Activated CD4-positive, alpha-beta T cell treated with anti-CD3 and anti-CD28 coated beads, Interleukin-2, amount 50 U/mL, for 24 hours (primary cell): ENCODE data around the gene CMTR1.
"Not testable (repeated sequence)": the region's sequence is repeated elsewhere in the genome, so short reads cannot be mapped to it uniquely, and the experiment has no call there.

Source experiments
- DNase-seq, 2 donors: peaks; one replicate each; pipeline ENCODE4 v3.0.0-alpha.2; 2020; ENCODE audit warnings: low read depth in 1 of 2, low spot score in 1 of 2

CMTR1 gene

DNA sequence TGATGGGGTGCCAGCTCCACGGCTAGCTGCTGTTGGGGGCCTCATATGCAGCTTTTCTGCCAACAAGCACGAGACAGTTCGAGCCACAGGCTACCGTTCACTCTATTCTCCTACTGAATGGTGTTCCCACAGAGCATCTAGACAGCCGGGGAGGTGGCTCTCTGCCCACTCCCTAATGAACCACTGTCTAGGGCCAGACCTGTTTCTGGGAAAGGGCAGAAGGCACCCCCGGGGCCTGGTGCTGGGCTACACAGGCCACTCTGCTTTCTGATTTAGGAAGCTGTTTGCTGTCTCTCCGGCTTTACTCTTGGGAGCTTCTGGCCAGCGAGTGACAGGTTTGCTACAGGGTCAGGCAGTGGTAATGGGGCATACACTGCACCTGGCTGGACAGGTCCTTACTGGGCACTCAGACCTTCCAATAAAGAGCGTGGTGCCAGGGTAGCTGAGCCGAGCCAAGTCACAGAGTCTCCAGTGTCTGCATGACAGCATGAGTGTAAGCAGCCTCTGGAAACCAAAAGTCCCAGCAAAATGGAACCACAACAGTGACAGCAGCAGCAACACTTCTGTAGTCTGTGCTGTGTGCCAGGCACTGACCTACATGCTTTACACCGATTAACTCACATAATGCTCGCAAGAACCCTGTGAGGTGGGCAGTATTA is 58.3 kb downstream of the CMTR1 start:
- no peak for DNase-seq

DNA sequence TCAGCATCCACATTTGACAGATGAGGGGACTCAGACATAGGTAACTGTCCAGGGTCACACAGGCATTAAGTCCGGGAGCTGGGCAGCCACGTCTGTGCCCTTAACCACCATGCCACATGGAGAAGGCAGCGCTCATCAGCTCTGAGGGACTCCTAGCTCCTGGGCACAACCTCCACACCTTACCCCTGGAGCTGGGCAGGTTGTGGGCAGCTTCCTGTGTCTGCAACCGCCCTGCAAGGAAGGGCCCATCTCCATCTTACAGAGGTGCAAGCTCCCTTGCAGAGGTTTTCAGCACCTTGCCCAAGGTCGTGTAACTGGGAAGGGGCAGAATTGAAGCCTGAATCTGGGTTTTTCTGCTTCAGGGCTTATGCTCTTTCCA is 58.8 kb downstream of the CMTR1 start:
- DNase-seq, result no peak

DNA sequence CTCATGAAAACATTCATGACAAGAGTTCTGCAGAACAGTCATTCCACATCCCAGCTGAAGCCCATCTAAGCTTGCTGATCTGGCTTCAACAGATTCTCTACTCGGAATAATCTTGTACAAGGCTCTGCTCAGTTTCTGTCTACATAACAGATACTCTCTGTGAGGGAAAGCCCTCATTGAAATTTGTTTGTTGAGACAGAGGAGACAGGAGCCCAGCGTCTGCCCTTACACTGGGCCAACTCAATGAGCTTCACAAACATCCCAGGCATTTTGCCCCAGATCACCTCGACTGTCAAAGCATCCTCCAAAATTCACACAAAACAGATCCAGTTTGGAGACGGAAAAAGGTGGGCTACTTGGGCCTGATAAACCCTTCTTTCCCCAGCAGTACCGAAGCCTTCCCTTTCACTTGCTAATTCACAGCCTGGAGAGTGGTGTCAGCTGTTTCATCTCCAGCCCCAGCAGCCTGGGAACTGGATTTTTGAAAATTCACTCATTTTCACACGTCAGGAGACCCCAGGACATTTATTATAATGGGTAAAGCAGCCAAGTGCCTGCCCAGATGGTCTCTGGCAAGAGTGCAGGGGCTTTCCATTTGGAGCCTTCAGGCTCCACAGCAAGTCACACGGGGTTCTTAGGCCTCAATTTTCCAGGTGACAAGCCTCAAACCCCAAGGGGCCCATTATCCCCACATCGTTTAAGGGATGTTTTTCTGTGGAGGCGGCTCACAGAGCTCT is 59.4 kb downstream of the CMTR1 start:
- no peak for DNase-seq

DNA sequence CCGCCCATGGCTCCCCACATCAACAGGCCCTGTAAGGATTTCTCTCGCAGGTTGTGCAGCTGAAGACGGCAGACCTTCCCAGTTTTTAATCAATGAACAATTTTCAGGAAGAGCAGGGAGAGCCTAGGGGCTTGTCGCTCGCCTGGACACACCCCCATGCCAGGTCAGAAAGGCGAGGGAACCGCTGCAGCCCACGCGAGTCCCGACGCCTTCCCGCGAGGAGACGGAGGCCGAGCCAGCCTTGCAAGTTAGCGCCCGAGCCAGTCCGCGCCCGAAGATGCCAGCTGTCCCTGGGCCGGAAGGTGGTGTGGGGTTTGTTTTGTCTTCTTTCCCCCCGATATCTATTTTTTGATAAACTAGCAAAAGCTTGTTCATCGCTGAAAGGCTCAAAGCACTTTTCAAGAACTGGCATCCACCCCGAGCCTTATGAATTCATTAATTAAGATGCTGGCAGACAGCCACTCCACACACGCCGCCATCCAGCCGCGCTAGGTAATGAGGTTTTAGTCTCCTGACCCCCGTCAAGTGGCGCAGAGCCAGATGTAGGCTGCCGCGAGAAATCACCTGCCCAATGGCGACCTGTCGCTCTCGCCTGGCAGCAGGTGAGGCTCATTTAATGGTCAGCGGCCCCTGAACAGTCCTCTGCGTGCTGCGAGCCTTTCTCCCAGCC is 60.1 kb downstream of the CMTR1 start:
- no peak for DNase-seq

DNA sequence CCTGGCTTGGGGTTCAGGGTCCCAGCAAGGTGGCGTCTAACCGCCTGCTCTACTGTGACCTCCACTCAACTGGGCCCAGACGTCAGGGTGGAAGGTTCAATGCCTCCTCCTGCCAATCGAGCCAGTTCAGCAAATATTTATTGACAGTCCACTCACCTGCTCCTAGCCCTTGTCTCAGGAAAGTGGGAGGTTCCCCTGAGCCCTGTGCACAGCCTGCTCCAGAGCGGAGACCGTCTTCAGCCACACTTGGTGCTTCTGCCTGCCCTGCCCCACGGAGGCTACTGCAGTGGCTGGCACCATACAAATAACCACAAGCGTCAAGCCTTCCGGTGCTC is 60.6 kb downstream of the CMTR1 start:
- no peak for DNase-seq

DNA sequence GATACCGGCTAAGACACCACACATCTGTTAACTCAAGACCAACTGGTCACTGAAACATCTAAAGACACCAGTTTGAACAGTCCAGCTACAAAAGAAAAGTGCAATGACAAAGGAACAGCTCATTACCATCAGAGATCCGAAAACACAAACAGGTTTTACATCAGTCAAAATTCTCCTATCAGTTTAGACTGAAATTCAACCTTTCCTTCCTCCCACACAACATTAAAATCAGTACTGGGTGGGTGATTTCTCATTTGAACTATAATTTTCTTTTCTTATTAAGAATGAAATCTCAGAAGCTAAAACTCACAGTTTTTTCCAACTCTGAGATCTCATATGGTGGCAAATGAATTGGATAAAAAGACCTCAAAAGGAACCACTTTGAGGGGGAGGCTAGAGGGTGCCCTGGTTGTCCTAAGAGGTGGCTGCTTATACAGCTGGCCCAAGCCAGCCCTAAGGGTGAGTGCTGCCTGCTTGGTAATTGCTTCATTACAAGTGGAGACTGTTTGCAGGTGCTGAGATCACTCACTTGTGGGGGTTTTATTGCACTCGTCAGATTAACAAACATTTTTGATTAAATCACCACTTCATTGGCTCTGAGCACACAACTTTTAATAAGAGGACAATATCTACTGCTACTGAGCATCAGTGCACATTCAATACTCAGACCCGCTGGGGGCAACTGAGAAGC is 62.4 kb downstream of the CMTR1 start:
- no peak for DNase-seq

DNA sequence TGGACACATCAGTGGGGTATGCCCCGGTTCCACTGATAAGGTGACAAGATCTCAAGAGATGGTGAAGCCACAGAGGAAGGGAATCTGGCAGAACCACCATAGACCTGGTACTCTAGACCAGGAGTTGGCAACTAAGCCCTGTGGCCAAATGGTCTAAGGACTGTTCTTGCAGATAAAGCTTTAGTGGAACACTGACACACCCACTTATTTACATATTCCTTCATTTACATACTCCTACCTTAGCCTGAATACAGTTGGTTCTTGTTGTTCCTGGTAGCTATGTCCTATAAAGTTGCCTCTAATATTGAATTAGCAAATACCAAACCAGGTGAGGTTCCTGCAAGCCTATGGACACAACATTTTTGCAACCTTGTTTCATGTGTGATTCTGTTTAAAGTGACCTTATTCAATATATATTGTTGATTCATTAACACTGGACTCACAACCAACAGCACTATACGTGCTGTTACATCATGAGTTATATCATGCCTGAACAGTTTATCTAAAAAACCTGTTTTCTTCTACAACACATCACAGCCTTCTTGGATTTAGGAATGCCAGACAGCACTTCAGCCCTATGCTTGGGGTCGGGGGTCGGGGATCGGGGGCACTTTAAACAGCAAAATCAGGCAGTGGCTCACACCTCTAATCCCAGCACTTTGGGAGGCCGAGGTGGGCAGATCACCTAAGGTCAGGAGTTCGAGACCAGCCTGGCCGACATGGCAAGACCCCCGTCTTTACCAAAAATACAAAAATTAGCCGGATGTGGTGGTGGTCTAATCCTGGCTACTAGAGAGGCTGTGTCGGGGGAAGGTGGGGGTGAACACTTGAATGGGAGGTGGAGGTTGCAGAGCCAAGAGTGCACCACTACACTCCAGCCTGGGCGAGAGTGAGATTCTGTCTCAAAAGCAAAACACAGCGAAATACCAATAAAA is 64.2 kb downstream of the CMTR1 start:
- DNase-seq, result no peak

DNA sequence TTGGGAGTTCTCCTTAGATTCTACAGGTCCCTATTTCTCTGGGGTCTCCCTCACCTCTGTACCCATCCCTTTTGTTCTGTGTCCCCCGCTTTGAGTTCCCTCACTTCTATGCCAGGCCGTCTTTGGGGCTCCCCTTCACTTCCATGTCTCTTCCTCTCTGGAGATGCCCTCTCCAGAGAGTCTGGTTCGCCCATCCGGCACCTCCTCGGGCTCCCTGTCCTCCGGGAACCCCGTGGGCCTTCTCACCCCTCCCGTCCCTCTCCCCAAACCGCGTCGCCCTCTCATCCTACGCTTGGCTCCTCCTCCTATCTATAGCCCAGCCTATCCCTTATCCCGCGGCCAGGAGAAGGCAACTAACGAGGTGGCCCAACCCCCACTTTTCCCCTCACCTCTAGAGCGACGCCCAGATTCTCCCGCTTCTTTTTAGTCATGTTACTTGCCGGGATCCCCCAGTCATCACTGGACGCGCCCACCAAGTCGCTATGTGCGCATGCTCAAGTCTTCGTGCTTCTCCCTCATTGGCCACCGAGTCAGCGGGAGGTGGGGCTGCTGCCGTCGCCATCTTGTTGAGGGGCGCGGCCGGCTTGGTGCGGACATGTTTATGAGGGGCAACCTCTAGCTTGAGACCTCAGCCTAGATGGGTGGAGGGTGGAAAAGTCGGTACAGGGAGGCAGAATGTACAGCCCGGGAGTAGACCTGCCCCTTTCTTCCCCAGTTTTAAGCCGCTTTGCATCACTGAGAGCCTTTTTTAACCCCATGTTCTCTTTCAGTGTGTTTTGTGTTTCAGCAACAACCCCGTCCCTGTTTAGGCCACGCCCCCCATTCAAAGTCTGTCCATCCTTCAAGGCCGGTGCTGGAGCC is 66.6 kb downstream of the CMTR1 start, which contains the start of gene CCDC167:
Gene CCDC167, minus strand, starts transcription at position 461 of the 861 bp plus-strand sequence. Its CDS starts 30 bp downstream, at position 431.
- DNase-seq, result peak; percentile 91 to 98

DNA sequence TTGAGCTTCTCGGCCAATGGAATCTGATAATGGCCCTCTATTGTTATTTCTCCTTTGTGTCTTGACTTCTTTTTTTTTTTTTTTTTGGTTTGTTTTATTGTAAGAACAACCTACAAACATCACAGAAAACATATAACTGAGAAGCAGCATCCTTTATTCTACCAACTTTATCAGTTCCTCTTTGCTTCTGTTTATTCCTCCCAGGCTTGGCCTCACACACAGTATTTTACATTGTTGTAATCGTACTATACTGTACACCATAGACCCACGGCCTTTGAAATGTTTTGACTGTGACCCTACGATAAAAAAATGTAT is 67.2 kb downstream of the CMTR1 start:
- DNase-seq, result no peak

DNA sequence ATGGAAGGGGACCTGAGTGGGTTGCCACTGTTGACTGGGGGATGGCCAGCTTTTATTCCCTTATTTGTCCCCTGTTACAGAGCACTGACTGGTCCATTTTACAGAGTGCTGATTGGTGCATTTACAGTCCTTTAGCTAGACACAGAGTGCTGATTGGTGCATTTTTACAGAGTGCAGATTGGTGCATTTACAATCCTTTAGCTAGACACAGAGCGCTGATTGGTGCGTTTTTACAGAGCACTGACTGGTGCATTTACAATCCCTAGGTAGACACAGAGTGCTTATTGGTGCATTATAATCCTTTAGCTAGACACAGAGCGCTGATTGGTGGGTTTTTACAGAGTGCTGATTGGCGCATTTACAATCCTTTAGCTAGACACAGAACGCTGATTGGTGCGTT is 67.9 kb downstream of the CMTR1 start:
- DNase-seq, result not testable (repeated sequence)

DNA sequence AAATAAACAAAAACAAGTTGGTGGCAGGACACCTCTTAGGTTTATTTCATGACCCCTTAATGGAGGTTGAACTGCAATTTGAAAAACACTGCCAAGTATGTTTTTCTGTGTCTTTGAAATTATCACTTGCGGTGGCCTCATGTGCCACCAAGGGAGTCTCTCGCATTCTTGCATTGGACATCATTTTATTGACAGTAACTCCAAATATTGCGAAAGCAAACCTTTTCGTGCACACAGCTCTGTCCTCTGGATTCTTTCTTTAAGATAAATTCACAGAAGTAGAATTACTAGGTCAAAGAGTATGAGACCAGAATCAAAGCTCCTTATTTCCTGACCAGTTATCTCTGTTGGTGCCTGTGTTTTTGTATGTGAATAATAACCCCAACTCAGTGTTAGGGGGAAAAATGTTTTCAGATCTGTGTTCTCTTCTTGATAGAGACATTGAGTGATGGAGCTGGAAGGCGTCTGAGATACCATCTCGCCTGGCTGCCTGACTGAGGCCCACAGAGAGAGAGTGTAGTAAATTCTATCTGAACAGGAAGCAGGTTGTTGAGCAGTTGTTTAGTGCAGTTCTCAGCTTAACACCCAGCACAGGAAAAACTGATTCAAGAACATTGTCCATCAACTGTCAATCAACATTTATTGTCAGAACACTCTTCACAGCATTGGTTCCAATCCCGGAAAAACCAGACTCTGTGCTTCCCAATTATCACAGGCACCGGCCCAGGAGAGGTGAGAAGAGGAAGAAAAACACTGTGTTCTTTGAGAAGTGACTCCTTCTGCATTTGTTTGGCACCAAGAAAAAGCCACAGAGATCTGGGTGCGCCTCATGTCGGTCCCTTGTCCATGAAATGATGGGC is 68.8 kb downstream of the CMTR1 start:
- no peak for DNase-seq

DNA sequence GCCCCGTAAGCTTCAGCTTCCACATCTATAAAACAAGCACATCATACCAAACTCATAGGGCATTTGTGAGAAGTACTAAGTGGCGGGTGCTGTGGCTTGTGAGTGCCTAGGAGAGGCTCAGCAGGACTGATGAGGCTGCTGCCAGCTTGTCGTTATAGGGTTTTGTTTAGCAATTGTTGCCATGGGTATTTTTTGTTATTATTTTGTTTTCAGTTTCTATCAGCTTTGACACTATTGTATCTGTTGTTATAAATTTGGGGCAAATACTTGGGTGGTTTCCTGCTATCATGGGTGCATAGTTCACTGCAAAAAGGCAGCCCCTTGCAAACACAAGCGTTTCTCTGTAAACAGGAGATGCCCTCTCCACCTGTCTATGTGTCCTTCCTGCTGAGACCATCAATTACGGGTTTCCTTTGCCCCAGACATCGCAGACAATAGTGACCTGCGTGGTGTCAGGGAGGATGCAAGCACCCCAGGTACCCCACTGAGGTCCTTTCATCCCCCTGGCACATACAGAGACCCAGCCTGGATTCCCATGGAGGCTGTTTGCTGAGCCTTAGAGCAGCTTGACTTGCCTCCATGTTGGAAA is 69.8 kb downstream of the CMTR1 start:
- DNase-seq, result no peak

DNA sequence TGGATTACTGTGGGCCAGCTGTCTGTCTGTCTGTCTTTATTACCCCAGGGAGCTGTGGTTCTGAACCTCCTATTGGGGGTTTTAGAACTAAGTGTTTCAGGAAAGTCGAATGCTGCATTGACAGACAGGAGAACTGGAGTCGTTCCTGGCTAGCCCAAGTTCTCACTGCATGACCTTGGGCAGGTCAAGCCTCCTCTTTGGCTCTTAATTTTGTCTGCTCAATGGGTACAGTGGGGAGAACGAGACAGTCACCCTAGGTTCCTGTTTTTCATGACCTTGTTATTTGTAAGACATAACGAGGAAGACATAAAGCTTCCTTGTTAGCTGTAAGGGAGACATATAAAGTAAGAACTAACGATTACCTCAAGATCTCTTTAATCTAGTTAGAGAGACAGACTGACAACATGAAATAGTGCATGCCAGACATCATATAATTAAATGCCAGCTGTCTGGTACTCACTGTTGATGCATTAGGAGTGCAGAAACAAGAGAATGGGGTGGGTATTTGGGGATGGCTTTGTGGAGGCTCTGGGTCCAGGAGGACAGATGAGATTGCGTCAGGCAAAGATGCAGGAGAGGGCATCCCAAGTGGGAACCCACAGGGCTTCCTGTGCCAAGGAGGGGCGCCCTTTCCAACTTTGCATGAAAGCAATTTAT is 70.4 kb downstream of the CMTR1 start:
- no peak for DNase-seq

DNA sequence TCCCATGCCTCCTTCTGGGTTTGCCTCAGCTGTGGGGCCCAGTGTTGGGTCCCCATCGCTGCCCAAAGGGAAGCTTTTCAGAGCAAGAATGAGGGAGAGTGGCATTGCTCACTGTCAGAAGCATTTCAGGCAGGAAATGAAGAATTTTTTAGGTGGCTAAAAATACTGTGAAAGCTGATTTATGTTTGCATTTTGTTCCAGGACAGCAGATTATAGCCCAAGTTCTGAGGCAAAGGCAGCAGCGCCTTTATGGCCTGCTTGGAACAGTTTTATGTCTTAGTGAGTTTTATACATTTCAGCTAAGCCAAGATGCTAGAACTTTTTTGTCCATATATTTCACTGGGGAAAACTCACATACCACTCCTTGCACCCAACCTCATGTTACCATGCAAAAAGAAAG is 71.0 kb downstream of the CMTR1 start:
- no peak for DNase-seq

DNA sequence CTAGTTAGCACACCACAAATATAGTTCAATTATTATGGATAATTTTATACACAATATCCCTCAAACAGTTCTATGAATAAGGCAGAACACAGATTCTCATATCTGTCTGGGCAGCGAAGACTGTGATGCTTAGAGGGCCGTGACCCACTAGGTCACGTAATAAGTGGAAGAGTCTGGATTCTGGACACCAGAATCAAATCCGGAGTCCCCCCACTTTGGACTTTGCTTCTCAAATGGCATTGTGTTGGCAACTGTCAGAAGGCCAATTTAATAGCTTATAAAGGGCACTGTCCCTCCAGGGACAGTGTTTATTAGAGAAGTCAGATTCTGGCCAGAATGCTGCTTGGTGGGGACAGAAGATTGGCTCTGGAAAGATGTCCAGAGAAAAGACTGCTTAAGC is 73.5 kb downstream of the CMTR1 start:
- no peak for DNase-seq

DNA sequence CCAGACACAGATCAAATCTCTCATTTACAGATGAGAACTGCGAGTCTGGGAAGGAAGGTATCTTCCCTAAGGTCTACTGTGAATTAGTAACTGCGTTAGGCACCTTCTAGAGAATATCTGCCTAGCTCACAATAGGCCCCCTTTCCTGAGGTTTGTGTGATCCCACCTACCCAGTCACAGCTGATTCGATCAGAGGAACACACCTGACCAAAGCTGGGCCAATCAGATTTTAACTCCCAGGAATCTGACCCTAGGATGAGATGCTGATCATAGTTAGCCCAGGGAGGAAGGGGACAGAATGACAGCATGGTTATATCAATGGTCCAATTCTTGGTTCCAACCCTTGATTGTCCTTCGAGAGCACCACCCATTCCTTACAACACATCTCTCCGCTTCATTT is 74.1 kb downstream of the CMTR1 start:
- DNase-seq, result no peak

DNA sequence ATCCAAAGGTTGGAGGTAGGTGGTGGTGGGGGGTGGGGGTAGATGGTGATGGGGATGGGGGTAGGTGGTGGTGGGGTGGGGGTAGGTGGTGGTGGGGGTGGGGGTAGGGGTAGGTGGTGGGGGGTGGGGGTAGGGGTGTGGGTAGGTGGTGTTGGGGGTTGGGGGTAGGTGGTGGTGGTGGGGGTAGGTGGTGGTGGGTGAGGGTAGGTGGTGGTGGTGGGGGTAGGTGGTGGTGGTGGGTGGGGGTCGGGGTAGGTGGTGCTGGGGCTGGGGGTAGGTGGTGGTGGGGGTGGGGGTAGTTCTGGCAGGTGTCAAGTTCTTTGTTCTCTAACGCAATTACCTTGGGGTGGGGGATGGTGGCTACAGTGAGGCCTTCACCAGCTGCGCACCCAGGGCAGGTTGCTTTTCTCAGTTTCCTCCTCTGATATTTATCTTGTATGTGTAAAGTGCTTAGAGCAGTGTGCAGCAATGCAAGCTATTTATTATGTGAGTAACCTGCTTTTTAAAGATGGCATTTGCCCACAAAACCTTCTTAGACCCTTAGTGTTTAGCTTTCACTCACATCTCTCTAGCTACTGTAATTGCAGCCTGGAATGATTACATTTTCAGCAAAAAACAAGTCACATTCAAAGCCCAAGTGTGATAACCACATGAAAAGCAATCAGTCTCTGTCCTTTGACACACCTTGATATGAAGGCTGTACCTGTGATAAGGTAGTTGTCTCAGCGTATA is 74.8 kb downstream of the CMTR1 start:
- DNase-seq, result no peak

DNA sequence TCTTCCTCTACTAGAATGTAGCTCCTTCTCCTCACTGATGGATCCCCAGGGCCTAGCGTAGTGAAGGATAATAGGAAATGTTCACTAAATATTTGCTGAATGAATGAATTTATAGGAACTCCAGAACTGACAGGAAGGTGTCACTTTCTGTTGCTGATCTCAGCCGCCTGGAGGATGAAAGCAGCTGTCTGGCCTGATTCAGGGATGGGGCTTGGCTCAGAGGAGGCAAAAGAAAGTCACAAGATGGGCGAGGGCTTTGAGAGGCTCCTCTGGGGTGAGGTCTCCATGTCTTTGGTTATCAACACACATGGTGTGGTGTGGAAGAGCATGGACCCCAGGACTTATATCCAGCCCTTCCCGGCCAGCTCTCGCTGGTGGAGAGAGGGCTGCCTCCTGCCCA is 78.2 kb downstream of the CMTR1 start:
- no peak for DNase-seq
